ENCODE data around the gene SHE. TPM values are rescaled to one million over a fixed set of nuclear protein-coding genes. Genes with fewer than 3 reads are reported as not detected.

The SHE gene
- total and polyA plus RNA-seq, 4 donors = 3.1 to 7.5 (median 4.7) TPM

DNA sequence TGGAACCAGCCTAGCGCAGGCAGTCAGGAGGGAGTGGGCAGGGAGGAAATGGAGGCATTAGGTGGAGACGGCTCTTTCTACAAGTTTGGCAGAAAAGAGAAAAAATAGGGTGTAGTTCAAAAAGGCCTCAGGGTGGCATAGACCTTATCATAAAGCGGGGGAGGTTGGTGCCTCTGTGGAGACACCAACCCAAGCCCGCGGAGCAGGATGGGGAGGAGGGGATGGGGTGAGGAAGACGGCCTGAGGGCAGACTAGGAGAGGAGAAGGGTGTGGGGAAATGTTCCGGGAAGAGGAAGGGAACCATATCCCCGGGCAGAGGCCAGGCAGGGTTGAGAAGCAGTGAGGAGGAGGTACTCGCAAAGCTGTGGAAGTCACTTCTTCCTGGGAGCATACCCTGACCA lies 17.4 kb upstream of the SHE start:
- Histone ChIP-seq H3K9ac (ENCODE audit: low read depth in 1 of 2, low read length in 2 of 2) (no peak overlapping the region), H3K4me3 (ENCODE audit: low read depth in 1 of 3, low read length in 3 of 3) (no peak overlapping the region), H3K27ac (ENCODE audit: low read depth in 1 of 2, low read length in 2 of 2) (no peak overlapping the region), H3K36me3 (ENCODE audit: control insufficient read depth in 4 of 4, insufficient read depth in 3 of 4, low read depth in 1 of 4, low read length in 3 of 4) (no peaks in the 10 kb centered on the region), H3K27me3 (ENCODE audit: control insufficient read depth in 4 of 4, insufficient read depth in 4 of 4, low read length in 3 of 4) (no peaks in the 10 kb centered on the region), H3K4me1 (ENCODE audit: control insufficient read depth in 4 of 4, insufficient read depth in 4 of 4, low read length in 3 of 4) (peaks cover 3 to 21% (median 8%) of the 10 kb centered on the region in 4 donors), H3K9me3 (ENCODE audit: control insufficient read depth in 4 of 4, low read length in 3 of 4) (no peaks in the 10 kb centered on the region)
- no peak for TF ChIP-seq JUND (IDR thresholded peaks at IDR 0.05)
- no peak for TF ChIP-seq NR2F2 (IDR thresholded peaks at IDR 0.05)
- TF ChIP-seq HNF4A (conservative IDR thresholded peaks at IDR 0.05) = no peak
- no peak for TF ChIP-seq GABPA (IDR thresholded peaks at IDR 0.05 in 1 of 2, conservative IDR thresholded peaks at IDR 0.05 in 1 of 2)
- TF ChIP-seq, protein P1, sequence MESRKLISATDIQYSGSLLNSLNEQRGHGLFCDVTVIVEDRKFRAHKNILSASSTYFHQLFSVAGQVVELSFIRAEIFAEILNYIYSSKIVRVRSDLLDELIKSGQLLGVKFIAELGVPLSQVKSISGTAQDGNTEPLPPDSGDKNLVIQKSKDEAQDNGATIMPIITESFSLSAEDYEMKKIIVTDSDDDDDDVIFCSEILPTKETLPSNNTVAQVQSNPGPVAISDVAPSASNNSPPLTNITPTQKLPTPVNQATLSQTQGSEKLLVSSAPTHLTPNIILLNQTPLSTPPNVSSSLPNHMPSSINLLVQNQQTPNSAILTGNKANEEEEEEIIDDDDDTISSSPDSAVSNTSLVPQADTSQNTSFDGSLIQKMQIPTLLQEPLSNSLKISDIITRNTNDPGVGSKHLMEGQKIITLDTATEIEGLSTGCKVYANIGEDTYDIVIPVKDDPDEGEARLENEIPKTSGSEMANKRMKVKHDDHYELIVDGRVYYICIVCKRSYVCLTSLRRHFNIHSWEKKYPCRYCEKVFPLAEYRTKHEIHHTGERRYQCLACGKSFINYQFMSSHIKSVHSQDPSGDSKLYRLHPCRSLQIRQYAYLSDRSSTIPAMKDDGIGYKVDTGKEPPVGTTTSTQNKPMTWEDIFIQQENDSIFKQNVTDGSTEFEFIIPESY (IDR thresholded peaks at IDR 0.05) = no peak
- TF ChIP-seq, protein P2, sequence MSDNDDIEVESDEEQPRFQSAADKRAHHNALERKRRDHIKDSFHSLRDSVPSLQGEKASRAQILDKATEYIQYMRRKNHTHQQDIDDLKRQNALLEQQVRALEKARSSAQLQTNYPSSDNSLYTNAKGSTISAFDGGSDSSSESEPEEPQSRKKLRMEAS (IDR thresholded peaks at IDR 0.05) = no peak
- no peak for DNase-seq (ENCODE audit: low spot score)
- WGBS = 82% methylated on average over 9 of the region's 9 CpGs

DNA sequence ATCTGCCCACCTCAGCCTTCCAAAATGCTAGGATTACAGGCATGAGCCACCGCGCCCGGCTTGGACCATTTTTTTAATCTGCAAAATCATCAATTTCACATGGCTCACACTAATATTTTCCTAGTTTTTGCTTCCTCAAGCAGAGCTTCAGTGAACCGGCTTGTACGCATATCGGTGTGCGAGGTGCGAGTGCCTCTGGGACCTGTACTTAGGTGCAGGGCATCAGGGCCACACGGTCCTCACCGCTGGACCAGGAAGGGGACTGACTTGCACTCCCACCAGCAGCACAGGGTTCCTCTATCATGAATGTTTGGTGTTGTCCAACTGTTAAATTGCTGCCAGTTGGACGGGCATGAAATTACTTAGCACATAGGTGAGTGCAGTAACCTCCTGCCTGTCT lies 15.4 kb upstream of the SHE start:
- DNase-seq (ENCODE audit: low spot score) = no peak
- H3K27me3 ChIP-seq (ENCODE audit: control insufficient read depth in 4 of 4, insufficient read depth in 4 of 4, low read length in 3 of 4) = no peaks in the 10 kb centered on the region
- H3K27ac ChIP-seq (ENCODE audit: low read depth in 1 of 2, low read length in 2 of 2) = no peak overlapping the region
- no peak overlapping the region for H3K9ac ChIP-seq (ENCODE audit: low read depth in 1 of 2, low read length in 2 of 2)
- no peak overlapping the region for H3K4me3 ChIP-seq (ENCODE audit: low read depth in 1 of 3, low read length in 3 of 3)
- WGBS = 95% methylated on average over 11 of the region's 11 CpGs
- H3K36me3 ChIP-seq (ENCODE audit: control insufficient read depth in 4 of 4, insufficient read depth in 3 of 4, low read depth in 1 of 4, low read length in 3 of 4) = no peaks in the 10 kb centered on the region
- TF ChIP-seq, protein P1 (IDR thresholded peaks at IDR 0.05) = no peak
- no peak for TF ChIP-seq GABPA (IDR thresholded peaks at IDR 0.05 in 1 of 2, conservative IDR thresholded peaks at IDR 0.05 in 1 of 2)
- no peak for TF ChIP-seq YY1 (IDR thresholded peaks at IDR 0.05)
- TF ChIP-seq FOXA1 (IDR thresholded peaks at IDR 0.05) = no peak
- TF ChIP-seq, protein P3, sequence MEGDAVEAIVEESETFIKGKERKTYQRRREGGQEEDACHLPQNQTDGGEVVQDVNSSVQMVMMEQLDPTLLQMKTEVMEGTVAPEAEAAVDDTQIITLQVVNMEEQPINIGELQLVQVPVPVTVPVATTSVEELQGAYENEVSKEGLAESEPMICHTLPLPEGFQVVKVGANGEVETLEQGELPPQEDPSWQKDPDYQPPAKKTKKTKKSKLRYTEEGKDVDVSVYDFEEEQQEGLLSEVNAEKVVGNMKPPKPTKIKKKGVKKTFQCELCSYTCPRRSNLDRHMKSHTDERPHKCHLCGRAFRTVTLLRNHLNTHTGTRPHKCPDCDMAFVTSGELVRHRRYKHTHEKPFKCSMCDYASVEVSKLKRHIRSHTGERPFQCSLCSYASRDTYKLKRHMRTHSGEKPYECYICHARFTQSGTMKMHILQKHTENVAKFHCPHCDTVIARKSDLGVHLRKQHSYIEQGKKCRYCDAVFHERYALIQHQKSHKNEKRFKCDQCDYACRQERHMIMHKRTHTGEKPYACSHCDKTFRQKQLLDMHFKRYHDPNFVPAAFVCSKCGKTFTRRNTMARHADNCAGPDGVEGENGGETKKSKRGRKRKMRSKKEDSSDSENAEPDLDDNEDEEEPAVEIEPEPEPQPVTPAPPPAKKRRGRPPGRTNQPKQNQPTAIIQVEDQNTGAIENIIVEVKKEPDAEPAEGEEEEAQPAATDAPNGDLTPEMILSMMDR (IDR thresholded peaks at IDR 0.05; ENCODE audit: low read depth, low read length, missing input control) = no peak
- TF ChIP-seq, protein P4, sequence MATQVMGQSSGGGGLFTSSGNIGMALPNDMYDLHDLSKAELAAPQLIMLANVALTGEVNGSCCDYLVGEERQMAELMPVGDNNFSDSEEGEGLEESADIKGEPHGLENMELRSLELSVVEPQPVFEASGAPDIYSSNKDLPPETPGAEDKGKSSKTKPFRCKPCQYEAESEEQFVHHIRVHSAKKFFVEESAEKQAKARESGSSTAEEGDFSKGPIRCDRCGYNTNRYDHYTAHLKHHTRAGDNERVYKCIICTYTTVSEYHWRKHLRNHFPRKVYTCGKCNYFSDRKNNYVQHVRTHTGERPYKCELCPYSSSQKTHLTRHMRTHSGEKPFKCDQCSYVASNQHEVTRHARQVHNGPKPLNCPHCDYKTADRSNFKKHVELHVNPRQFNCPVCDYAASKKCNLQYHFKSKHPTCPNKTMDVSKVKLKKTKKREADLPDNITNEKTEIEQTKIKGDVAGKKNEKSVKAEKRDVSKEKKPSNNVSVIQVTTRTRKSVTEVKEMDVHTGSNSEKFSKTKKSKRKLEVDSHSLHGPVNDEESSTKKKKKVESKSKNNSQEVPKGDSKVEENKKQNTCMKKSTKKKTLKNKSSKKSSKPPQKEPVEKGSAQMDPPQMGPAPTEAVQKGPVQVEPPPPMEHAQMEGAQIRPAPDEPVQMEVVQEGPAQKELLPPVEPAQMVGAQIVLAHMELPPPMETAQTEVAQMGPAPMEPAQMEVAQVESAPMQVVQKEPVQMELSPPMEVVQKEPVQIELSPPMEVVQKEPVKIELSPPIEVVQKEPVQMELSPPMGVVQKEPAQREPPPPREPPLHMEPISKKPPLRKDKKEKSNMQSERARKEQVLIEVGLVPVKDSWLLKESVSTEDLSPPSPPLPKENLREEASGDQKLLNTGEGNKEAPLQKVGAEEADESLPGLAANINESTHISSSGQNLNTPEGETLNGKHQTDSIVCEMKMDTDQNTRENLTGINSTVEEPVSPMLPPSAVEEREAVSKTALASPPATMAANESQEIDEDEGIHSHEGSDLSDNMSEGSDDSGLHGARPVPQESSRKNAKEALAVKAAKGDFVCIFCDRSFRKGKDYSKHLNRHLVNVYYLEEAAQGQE (IDR thresholded peaks at IDR 0.05) = no peak
- H3K9me3 ChIP-seq (ENCODE audit: control insufficient read depth in 4 of 4, low read length in 3 of 4) = no peaks in the 10 kb centered on the region
- peaks cover 3 to 21% (median 8%) of the 10 kb centered on the region in 4 donors for H3K4me1 ChIP-seq (ENCODE audit: control insufficient read depth in 4 of 4, insufficient read depth in 4 of 4, low read length in 3 of 4)

Data from liver (tissue), 9 donors.